Epithelial cell of prostate (primary cell): ENCODE data around the gene GPC5.
"Not testable (repeated sequence)": the region's sequence is repeated elsewhere in the genome, so short reads cannot be mapped to it uniquely, and the experiment has no call there.

ENCODE experiments used
- DNase-seq: peaks from one replicate; pipeline ENCODE4 v3.0.0-alpha.2; 2011; ENCODE audit warnings: low read depth, low spot score
- H3K27ac ChIP-seq: fragments of 450-650 bp; 2 replicates; pipeline ENCODE4 v1.5.1; 2017; ENCODE audit warnings: mild to moderate bottlenecking

The GPC5 gene

DNA sequence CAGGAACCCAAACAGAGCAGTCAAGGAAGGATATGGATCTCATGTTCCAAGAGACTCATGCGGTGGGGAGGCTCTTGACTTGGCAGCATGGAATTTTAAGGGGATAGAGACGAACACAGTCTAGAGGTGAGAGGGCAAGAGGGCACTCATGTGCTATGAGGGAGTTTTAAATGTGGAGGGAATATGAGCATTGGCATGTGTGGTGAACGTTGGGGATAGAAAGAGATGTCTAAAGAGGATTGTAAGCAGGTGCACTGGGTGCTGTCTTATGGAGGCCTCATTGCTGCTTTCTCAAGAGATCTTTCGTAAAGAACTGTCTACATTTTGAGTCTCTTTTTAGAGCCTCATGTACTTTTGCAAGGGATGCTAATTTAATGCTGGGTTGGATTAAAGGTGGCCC is 1227.9 kb downstream of the GPC5 start:
- H3K27ac ChIP-seq = no peak overlapping the region
- no peak for DNase-seq

DNA sequence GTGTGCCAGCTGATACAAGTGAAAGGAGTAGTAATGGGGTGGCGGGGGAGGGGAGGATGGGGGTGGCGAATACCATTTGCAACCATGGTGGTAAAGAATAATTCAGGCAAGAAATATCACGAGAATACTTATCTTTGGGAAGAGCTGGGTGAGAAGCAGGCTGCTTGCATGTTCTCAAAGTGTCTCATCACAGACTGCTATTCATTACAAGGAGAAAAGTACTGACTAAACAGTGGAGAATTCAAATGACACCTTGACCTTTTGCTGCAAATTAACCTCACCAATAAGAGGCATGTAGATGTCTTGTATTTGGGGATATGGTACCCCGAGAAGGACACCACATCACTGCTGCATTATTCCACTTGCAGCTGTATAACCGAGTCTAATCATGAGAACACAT is 1242.5 kb downstream of the GPC5 start:
- DNase-seq = no peak

DNA sequence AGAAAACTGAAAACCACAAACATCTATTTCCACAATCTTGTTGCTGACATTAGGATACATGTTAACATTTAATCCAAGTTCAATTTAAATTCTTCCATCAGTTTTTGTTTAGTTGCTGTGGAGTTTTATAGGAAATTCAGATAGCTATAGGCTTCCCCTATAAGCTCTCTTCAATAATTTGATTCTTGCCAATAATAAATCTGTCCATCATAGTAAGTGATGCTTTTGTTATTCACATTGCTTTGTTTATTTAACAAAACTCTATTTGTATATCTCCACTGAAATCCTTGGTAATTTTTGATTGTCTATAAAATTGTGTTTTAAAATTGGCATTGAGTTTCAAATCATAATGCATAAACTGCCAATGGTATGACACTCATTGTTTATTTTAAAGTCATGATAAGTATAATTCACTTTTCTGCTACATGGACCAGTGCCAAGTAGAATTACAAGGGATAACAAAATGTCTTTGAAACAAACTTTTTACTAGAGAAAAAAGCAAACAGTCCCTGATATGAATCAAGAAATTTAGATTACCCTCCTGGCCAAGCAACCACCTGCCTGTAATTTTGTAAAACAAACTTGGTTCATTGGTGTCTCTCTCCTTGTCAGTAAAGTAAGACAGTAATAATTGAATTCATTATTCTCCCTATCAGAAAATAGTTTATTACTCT is 1250.9 kb downstream of the GPC5 start:
- DNase-seq = no peak
- no peak overlapping the region for H3K27ac ChIP-seq

More for the DNA sequence above, 1242.5 kb downstream of the GPC5 start:
- H3K27ac ChIP-seq = no peak overlapping the region

DNA sequence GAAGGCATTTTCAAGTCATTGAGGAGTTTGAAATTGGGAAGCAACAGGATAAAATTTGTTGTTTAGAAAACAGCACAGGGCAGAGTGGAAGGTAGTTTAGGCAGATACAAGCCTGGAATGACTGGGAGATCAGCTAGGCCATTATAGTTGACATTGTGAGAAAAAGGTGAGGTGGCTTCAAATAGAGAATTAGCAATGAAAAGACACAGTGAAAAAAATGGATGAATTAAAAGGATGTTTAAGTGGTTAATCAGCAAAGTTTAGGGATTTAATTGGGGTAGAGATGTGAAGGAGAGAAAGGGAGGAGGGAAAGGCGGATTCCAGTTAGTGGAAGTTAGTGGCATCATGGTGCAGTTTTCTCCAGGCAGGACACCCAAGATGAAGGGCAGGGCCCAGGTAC is 1257.7 kb downstream of the GPC5 start:
- H3K27ac ChIP-seq = no peak overlapping the region
- DNase-seq = no peak

DNA sequence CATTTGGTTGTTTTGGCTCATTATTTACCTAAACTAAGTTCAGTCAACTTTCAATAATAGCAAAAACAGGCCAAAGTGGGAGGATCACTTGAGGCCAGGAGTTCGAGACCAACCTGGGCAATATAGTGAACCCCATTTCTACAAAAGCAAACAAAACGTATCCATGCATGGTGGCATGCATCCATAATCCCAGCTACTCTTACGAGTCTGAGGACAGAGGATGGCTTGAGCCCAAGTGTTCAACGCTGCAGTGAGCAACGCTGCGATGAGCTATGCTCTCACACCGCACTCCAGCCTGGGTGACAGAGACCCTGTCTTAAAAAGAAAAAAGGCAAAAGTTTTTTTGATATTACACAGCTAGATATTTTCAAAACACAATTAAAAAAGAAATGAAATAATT is 1258.2 kb downstream of the GPC5 start:
- no peak for DNase-seq
- H3K27ac ChIP-seq = no peak overlapping the region

DNA sequence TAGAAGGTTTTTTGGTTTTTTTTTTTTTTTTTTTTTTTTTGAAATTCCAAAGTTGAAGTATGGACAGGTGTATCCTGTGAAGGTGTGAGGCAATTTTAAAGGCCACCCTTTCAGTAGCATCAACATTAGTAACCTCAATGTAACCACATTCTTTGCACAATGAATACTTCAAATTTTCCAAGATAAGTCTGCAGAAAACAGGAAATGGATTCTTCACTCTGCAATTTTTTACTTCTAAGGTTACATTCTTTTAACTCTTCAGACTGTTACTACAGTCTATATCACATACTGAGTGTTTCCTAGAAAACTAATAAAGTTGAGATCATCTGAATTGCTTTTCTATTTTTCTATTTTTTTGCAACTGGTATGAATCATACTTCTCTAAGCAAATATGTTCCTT is 1259.1 kb downstream of the GPC5 start:
- DNase-seq = no peak

DNA sequence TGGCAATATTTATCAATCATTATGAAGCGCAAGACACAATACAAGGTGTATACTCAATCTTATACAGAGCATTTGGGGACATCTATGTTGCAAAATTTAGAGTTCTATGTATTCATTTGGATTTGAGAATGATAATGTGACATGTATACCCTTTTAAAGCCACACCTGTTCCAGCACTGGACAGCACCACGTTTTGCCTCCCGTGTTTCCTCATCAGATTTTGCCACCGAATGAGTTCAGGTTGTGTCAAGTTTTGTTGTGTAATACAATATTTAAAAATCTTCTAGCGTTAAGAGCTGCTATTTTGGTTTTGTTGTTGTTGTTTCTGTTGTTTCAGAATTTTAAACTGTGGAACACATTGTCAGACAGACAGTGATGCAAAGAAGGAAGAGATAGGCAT is 1259.9 kb downstream of the GPC5 start:
- DNase-seq = no peak
- H3K27ac ChIP-seq = no peak overlapping the region

More for the DNA sequence above, 1259.1 kb downstream of the GPC5 start:
- no peak overlapping the region for H3K27ac ChIP-seq

DNA sequence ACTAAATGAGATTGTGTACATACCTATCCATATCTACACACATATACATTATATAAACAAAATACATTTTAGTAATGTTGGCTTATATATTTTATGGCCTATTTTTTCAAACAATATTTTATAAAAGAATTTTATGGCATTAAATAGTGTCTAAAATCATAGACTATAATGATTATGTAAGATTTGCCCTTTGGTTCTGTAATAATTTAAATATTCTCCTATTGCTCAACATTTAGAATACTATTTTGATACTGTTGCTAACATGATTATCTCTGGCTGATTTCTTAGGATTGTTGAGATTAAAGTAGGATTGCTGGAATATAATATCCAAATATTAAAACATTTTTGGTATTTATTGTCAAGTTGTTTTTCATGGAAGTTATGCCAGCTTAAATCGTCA is 1263.0 kb downstream of the GPC5 start:
- no peak for DNase-seq
- H3K27ac ChIP-seq = no peak overlapping the region

DNA sequence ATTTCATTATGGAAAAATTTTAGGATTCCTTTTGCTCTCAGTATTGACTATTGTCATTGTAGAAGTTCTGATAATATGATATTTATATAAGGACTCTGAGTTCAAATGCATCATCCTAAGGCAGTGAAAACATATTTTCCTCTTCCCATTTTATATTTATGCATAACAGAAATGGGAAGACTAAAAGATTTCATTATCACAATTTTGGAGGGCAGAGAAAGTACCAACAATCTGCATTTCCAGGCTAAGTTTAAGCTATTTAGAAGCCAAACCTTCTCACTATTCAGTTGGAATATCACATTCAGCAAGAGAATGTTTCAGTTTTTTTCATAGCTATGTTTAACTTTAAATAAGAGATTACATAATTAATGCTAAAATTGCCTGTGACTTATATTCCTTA is 1269.7 kb downstream of the GPC5 start:
- H3K27ac ChIP-seq = no peak overlapping the region
- DNase-seq = no peak

DNA sequence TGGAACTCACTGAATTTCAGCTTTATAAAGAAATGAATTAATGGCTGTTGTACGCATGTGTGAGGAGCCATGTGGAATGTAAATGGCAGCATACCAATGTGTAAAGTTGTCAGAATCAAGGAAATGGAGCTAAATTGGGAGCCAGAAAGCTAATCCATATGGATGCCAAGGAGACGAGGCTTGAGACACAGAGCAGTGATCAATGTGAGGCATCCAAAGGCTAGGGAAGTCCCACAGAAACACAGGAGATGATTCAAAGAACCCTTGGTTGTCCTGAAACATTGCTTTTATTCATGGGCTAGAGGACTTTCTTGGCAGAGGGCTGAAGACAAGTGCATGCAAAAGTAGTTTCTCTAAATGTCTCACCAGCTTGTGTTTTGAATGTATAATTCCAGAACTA is 1271.7 kb downstream of the GPC5 start:
- DNase-seq = no peak
- no peak overlapping the region for H3K27ac ChIP-seq

DNA sequence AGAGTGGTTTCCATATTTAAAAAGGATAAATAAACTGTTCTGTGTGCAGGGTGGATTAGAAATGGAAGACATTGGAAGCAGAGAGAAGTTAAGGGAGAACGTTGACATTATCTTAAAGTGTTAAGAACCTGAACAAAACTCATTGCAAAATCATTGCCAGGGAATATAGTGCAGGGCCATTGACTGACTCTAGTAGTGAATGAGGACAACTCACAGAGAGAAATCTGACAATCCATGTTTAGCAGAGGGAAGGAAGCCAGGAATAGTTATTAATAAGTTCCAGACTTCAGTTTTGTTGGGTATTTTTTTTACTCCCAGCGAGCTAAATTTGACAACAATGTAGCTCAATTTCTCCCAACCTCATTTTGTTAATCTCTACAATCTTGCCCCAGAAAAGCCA is 1273.4 kb downstream of the GPC5 start:
- H3K27ac ChIP-seq = no peak overlapping the region

DNA sequence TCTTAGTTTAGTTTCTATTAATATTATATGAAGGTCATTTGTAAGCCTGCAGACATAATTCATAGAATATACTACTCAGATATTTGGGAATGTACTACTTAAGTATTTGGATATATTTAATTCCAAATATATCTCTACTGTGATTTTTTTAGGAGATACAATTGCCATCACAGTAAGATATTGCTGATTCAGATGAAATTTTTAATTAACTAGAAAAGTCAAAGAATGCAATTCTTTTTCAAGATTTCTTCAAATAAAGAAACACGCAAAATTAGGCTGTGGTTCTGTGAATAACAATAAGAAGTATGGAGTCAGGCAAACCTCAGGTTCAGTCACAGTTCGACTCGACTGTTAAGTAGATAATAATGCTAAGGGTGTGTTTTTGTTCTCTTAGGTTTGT is 1277.8 kb downstream of the GPC5 start:
- DNase-seq = no peak
- H3K27ac ChIP-seq = no peak overlapping the region

More for the DNA sequence above, 1273.4 kb downstream of the GPC5 start:
- DNase-seq = no peak

DNA sequence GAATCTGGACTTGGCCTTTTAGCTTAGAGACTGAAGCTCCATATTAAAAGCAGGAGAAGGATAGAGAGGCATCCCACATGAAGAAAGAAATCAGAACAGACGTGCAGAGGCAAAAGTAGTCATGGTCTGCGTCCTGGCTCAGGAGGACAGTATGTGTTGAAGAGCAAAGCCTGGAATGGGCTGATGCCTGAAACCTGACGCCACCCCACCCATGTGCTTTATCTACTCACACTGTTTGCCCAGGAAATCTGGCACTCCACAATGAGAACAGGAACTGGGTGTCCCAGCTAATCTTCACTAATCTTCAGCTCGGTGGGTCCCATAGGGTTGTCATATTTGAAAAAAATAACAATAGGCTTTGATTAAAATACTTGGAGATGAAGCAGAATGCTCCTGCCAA is 1279.2 kb downstream of the GPC5 start:
- no peak for DNase-seq
- H3K27ac ChIP-seq = no peak overlapping the region

DNA sequence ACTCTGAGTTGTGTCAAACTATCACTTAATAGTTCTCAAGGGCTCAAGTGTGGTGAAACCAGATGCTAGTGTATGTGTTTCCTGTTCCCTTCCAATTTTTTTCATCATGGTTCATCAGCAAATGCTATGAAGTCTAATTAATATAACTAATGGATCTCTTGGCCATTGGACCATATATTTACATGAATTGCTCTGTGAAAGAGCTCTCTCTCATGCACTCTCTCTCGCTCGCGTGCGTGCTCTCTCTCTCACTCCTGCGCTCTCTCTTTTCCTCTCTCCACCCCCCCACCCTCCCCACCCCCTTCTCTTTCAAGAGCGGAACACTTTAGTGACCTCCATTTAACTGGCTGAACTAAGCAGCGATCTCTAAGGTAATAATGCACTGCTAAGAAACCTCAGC is 1281.2 kb downstream of the GPC5 start:
- H3K27ac ChIP-seq = no peak overlapping the region
- no peak for DNase-seq

DNA sequence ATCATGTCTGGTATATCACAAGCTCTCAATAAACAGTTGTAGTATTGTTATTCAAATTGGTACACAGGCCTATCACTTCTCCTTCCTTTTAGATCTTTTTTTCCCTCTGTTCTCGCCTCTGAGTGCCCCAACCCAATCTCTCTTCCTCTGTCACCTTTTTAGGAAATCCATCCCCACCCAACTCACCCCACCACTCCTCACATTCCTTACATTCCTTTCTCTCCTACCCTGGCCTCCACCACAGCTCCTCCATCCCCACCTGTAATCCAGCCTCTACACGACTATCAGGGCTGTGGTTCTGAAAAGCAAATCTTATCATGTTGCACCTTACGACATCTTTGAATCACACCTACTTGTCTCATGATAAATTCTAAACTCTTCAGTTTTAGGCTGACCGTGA is 1282.8 kb downstream of the GPC5 start:
- DNase-seq = no peak

DNA sequence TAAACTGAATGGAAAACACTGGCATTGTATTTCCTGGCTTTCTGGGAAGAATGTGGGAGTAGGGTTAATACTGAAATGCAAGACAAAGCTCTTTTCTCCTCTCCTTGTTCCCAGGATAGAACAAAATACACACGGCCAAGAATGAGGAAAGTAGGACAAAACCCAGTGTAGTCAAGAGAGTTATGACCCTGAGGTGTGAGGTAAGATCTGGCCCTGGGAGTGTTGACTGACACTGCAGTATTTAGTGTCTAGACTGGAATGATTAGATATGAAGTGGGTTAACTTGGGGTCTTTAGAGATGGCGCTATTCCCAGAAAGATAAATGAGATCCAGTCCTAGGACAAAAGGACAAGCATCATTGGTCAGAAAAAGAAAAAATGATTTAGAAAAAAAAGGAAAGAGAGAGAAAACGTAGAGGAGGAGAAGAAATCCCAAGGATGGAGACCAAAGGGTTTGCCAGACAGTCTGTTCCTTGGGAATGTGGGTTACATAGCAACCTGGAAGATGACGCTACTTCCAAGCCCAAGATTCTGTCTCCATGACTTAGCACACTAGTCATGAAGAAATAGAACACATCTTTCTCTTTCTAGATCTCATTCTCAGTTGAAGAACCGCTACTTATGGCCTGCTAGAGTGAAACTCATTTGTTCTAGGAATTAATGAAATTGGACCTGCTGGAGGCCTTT is 1284.6 kb downstream of the GPC5 start:
- no peak overlapping the region for H3K27ac ChIP-seq
- DNase-seq = no peak

More for the DNA sequence above, 1282.8 kb downstream of the GPC5 start:
- no peak overlapping the region for H3K27ac ChIP-seq

DNA sequence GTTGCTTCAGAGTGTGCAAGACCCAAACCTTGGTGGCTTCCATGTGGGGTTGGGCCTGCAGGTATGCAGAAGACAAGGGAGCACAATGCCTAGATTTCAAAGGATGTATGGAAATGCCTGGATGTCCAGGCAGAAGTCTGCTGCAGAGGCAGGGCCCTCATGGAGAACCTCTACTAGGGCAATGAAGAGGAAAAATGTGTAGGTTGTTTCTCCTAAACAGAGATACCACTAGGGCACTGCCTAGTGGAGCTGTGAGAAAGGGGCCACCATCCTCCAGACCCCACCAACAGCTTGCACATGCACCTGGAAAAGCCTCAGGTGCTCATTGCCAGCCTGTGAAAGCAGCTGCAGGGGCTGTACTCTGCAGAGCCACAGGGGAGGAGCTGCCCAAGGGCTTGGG is 1295.6 kb downstream of the GPC5 start:
- no peak overlapping the region for H3K27ac ChIP-seq
- DNase-seq = no peak

DNA sequence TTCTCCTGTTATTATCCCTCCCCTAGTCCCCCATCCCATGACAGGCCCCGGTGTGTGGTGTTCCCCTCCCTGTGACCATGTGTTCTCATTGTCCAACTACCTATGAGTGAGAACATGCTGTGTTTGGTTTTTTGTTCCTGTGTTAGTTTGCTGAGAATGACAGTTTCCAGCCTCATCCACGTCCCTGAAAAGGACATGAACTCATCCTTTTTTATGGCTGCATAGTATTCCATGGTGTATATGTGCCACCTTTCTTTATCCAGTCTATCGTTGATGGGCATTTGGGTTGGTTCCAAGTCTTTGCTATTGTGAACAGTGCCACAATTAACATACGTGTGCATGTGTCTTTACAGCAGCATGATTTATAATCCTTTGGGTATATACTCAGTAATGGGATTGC is 1297.4 kb downstream of the GPC5 start:
- not testable (repeated sequence) for H3K27ac ChIP-seq, DNase-seq

DNA sequence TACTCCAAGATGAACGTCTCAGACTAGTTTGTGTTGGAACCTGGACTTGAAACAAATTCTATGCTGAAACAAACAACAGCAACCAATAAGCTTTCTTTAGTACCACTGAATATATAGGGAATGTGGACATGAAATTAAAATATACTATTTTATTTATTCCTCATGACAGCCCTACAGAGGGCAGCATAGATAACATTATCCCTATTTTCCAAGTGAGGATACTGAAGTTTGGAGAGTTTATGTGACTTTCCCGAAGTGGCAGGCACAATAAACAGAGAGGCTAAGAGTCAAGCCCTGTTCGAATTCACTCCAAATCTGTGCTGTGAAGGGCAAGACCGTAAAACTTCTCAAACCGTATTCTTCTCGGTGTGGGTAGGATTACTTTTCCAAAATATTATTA is 1318.3 kb downstream of the GPC5 start:
- DNase-seq = no peak

DNA sequence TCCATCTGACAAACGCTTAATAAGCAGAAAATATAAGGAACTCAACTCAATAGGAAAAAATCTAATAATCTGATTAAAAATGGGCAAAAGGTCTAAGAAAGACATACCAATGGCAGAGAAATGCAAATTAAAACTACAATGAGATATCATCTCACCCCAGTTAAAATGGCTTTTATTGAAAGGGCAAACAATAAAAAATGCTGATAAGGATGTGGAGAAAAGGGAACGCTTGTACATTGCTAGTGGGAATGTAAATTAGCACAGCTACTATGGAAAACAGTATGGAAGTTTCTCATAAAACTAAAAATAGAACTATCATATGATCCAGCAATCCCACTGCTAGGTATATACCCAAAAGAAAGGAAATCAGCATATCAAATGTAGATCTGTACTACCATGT is 1319.4 kb downstream of the GPC5 start:
- H3K27ac ChIP-seq = no peak overlapping the region
- no peak for DNase-seq

More for the DNA sequence above, 1318.3 kb downstream of the GPC5 start:
- no peak overlapping the region for H3K27ac ChIP-seq

DNA sequence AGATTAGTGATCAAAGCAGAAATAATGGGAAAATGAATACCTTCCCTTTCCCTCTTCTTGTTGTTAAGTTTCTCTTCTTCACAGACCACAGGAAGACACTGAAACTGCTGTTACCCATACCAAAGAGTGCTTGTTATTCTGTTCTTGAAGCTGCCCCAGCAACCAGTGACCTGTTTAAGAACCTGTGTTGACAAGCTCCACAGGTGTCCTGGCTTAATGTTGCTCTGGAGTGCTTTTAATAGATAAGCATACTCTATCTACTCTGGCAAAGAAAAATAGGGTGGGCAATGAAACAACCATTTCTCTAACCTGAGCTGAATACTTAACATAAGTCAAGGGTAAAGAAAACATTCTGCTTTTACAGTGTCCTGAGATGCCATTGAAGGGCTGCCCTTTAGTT is 1321.4 kb downstream of the GPC5 start:
- DNase-seq = no peak
- H3K27ac ChIP-seq = no peak overlapping the region

DNA sequence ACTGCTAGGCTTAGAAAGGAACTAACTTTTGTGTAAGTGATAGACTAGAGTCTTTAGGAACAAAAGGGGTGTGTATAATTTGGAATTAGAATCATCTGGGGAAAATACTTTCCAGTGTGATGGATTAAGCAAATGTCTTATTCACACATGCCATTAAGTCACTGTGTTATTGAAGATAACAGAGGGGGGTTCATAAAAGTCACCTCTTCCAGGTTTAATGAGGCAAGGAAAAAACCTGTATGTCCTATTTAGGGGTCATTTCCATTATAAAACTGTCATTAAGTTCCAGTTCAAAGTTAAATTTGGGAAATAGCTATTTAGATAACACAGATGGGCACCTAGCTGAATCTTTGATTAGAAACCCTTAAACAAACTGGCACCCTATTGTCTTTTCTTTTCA is 1323.2 kb downstream of the GPC5 start:
- no peak for DNase-seq
- no peak overlapping the region for H3K27ac ChIP-seq
